HG03460 (cell line): ENCODE results near the gene ANKRD42.

Experiments
- ATAC-seq: cut with Tn5 transposase; IDR thresholded peaks from one replicate; pipeline ENCODE4 v1.9.1; 2021; ENCODE audit not compliant: unreplicated experiment

ANKRD42 gene

GRCh38 chr11:83193315-83194280, at the start of gene ANKRD42:
TSS of gene ANKRD42 (plus strand) at chr11:83193712. CDS start at chr11:83194671, 959 bp downstream.
- ATAC-seq, result peak; percentile 90

GRCh38 chr11:83147895-83148294, 45.6 kb upstream of the ANKRD42 start:
- no peak for ATAC-seq

- no peak for ATAC-seq
These were observed 43.1 kb upstream of the ANKRD42 start for GRCh38 chr11:83150450-83150849.

- ATAC-seq, result no peak
These were observed 42.1 kb upstream of the ANKRD42 start for GRCh38 chr11:83151274-83151977.

GRCh38 chr11:83152264-83152663, 41.2 kb upstream of the ANKRD42 start:
- ATAC-seq, result no peak

- ATAC-seq, result no peak
These were observed 39.7 kb upstream of the ANKRD42 start for GRCh38 chr11:83153764-83154163.

- peak; percentile 92 for ATAC-seq
These were observed 37.1 kb upstream of the ANKRD42 start for GRCh38 chr11:83156144-83156995.

- peak; percentile 12 for ATAC-seq
These were observed 36.4 kb upstream of the ANKRD42 start, which contains the start of gene PCF11 for GRCh38 chr11:83156996-83157593. TSS of gene PCF11 (plus strand) at chr11:83157131. CDS start at chr11:83157440, 309 bp downstream.

- ATAC-seq, result no peak
These were observed 35.7 kb upstream of the ANKRD42 start for GRCh38 chr11:83157594-83158356.

GRCh38 chr11:83158357-83158786, 35.1 kb upstream of the ANKRD42 start:
- no peak for ATAC-seq

- ATAC-seq, result no peak
These were observed 34.3 kb upstream of the ANKRD42 start for GRCh38 chr11:83158965-83159901.

GRCh38 chr11:83159902-83160865, 33.3 kb upstream of the ANKRD42 start:
- ATAC-seq, result no peak

- ATAC-seq, result no peak
These were observed 31.8 kb upstream of the ANKRD42 start for GRCh38 chr11:83161610-83162199.

GRCh38 chr11:83162377-83162776, 31.1 kb upstream of the ANKRD42 start:
- peak; percentile 56 for ATAC-seq

GRCh38 chr11:83166193-83166866, 27.2 kb upstream of the ANKRD42 start:
- ATAC-seq, result no peak

- no peak for ATAC-seq
These were observed 24.8 kb upstream of the ANKRD42 start for GRCh38 chr11:83168756-83169155.
